Measurements from ENCODE around the gene ZNF311. TPM values are rescaled to one million over a fixed set of nuclear protein-coding genes. Genes with fewer than 3 reads are reported as not detected.

The ZNF311 gene
- total and polyA plus RNA-seq, 9 of the 15 experiments (the other 6 are each of a cell fraction or from before 2014, with no cell fraction given), result 5.1 to 10.0 (median 7.5) TPM

DNA sequence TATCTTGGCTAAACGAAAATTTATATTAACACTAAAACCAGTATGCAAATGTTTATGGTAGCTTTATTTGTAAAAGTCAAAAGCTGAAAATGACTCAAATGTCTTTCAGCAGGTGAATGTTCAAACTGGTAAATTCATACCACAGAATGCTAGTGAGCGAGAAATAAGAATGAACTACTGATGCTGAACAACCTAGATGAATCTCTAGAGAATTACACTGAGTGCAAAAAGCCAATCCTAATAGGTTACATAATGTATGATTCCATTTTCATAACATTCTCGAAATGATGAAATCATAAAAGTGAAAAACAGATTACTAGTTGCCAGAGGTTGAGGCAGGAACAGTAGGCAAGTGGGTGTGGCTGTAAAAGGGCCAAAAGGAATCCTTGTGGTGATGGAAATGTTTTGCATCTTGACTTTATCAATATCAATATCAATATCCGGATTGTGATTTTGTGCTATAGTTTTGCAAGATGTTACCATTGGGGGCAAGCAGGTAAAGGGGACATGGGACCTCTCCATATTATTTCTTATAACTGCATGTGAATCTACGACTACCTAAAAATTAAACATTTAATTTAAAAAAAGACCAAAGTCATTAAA, 26.1 kb downstream of the ZNF311 start:
- peaks cover 27 to 40% of the 10 kb centered on the region in 2 experiments for H3K4me1 ChIP-seq (replicated peaks in 1 of 2; ENCODE audit: control insufficient read depth in 2 of 2, insufficient read depth in 2 of 2, low read length in 2 of 2)
- H3K9me3 ChIP-seq (replicated peaks; ENCODE audit: control insufficient read depth, insufficient read depth, low read depth, low read length), result 0 out of 2 replicates have a peak, but pooled peaks cover 7% of the 10 kb centered on the region
- POLR2A ChIA-PET, result interaction anchor here (0.7 to 3.8 kb wide), 7 partner anchors 9 to 1081 kb away, joined by 3 to 21 read pairs (median 4); no protein-coding TSS in a partner anchor
- H3K79me2 ChIP-seq (ENCODE audit: control insufficient read depth, insufficient read depth, low read length), result no peaks in the 10 kb centered on the region
- in situ Hi-C loops (cut with MboI) (no loop called here), intact Hi-C loops (cut with micrococcal nuclease) (no loop called here)
- FAIRE-seq (no peak), ATAC-seq (no peak), DNase-seq (ENCODE audit: extremely low read depth in 1 of 4, low spot score in 3 of 4) (no peak)
- H3K9ac ChIP-seq (ENCODE audit: insufficient read depth in 1 of 2, low read depth in 2 of 2, low read length in 2 of 2), result peak overlapping the region in 1 of 2 experiments; percentile 99; a peak in 2 of 4 replicates
- WGBS (ENCODE audit: insufficient coverage, low coverage, missing lambda C conversion rate), result 30% methylated on average over 5 of the region's 5 CpGs
- no peaks in the 10 kb centered on the region for H3K9me1 ChIP-seq (ENCODE audit: control insufficient read depth, insufficient read depth, low read length)
- peak overlapping the region; percentile 97 for H3K27ac ChIP-seq (ENCODE audit: extremely low read depth, low read depth, low read length)
- H4K20me1 ChIP-seq (replicated peaks; ENCODE audit: control insufficient read depth, insufficient read depth, low read length), result no peaks in the 10 kb centered on the region
- H3K4me3 ChIP-seq, result peak overlapping the region; percentile 56; the same call in 1 of the 2 replicates
- no peaks in the 10 kb centered on the region for H3K36me3 ChIP-seq (ENCODE audit: control insufficient read depth, insufficient read depth, low read length)
- peak overlapping the region; percentile 98 for H3K4me2 ChIP-seq (ENCODE audit: insufficient read depth, low read length)
- H3K27me3 ChIP-seq (ENCODE audit: control insufficient read depth in 2 of 2, insufficient read depth in 2 of 2, low read length in 2 of 2), result no peaks in the 10 kb centered on the region
- H2AFZ ChIP-seq (ENCODE audit: low read depth, low read length), result peak overlapping the region; percentile 87
- BruUV-seq (replicated peaks), result no TSS peak
- CTCF ChIA-PET (ENCODE audit: low intra/inter-chr PET ratio), result interaction anchor here (1.2 kb wide), 1 partner anchor 38 kb away, joined by 5 read pairs; no protein-coding TSS in a partner anchor
- no peak for TF ChIP-seq TCFL5 (CRISPR knock-in tag; conservative IDR thresholded peaks at IDR 0.05)
- peak; percentile 3; the same call in 1 of the 2 replicates for TF ChIP-seq ZNF589 (CRISPR knock-in tag; IDR thresholded peaks at IDR 0.05; ENCODE audit: low read depth)
- TF ChIP-seq MEIS2 (IDR thresholded peaks at IDR 0.05; ENCODE audit: partially characterized antibody), result peak; percentile 5
- no peak for TF ChIP-seq CEBPG (CRISPR knock-in tag; IDR thresholded peaks at IDR 0.05)
- TF ChIP-seq CEBPG (tag; conservative IDR thresholded peaks at IDR 0.05 in 1 of 2, IDR thresholded peaks at IDR 0.05 in 1 of 2), result peak; percentile 33 to 85; a peak in 3 of 4 replicates
- no peak for TF ChIP-seq TRIM24 (IDR thresholded peaks at IDR 0.05)
- TF ChIP-seq, protein P1, sequence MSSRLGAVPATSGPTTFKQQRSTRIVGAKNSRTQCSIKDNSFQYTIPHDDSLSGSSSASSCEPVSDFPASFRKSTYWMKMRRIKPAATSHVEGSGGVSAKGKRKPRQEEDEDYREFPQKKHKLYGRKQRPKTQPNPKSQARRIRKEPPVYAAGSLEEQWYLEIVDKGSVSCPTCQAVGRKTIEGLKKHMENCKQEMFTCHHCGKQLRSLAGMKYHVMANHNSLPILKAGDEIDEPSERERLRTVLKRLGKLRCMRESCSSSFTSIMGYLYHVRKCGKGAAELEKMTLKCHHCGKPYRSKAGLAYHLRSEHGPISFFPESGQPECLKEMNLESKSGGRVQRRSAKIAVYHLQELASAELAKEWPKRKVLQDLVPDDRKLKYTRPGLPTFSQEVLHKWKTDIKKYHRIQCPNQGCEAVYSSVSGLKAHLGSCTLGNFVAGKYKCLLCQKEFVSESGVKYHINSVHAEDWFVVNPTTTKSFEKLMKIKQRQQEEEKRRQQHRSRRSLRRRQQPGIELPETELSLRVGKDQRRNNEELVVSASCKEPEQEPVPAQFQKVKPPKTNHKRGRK (tag; IDR thresholded peaks at IDR 0.05), result peak; percentile 68
- TF ChIP-seq NBN (IDR thresholded peaks at IDR 0.05; ENCODE audit: low read depth), result 0 out of 2 replicates have a peak, but pooled peaks have one; percentile 13
- no peak for TF ChIP-seq CSDE1 (IDR thresholded peaks at IDR 0.05)
- TF ChIP-seq TOE1 (IDR thresholded peaks at IDR 0.05; ENCODE audit: borderline replicate concordance), result no peak
- TF ChIP-seq TOE1 (CRISPR knock-in tag; IDR thresholded peaks at IDR 0.05; ENCODE audit: borderline replicate concordance, low read depth), result peak; percentile 47; the same call in 1 of the 2 replicates
- TF ChIP-seq CBX3 (IDR thresholded peaks at IDR 0.05; ENCODE audit: borderline replicate concordance in 1 of 2, low read length in 2 of 2), result no peak
- TF ChIP-seq, protein P2, sequence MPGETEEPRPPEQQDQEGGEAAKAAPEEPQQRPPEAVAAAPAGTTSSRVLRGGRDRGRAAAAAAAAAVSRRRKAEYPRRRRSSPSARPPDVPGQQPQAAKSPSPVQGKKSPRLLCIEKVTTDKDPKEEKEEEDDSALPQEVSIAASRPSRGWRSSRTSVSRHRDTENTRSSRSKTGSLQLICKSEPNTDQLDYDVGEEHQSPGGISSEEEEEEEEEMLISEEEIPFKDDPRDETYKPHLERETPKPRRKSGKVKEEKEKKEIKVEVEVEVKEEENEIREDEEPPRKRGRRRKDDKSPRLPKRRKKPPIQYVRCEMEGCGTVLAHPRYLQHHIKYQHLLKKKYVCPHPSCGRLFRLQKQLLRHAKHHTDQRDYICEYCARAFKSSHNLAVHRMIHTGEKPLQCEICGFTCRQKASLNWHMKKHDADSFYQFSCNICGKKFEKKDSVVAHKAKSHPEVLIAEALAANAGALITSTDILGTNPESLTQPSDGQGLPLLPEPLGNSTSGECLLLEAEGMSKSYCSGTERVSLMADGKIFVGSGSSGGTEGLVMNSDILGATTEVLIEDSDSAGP (CRISPR knock-in tag; IDR thresholded peaks at IDR 0.05), result no peak
- TF ChIP-seq, protein P3, sequence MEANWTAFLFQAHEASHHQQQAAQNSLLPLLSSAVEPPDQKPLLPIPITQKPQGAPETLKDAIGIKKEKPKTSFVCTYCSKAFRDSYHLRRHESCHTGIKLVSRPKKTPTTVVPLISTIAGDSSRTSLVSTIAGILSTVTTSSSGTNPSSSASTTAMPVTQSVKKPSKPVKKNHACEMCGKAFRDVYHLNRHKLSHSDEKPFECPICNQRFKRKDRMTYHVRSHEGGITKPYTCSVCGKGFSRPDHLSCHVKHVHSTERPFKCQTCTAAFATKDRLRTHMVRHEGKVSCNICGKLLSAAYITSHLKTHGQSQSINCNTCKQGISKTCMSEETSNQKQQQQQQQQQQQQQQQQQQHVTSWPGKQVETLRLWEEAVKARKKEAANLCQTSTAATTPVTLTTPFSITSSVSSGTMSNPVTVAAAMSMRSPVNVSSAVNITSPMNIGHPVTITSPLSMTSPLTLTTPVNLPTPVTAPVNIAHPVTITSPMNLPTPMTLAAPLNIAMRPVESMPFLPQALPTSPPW (CRISPR knock-in tag; IDR thresholded peaks at IDR 0.05), result no peak
- no peak for TF ChIP-seq GABPB1 (CRISPR knock-in tag; IDR thresholded peaks at IDR 0.05)
- TF ChIP-seq KLF13 (tag; IDR thresholded peaks at IDR 0.05; ENCODE audit: borderline replicate concordance, low read depth), result peak; percentile 63; the same call in 1 of the 2 replicates
- TF ChIP-seq FOXA1 (IDR thresholded peaks at IDR 0.05; ENCODE audit: borderline replicate concordance), result no peak
- no peak for TF ChIP-seq CAMTA2 (CRISPR knock-in tag; conservative IDR thresholded peaks at IDR 0.05)
